Hippocampal formation (tissue), 2 donors: ENCODE measurements around the gene RCOR2.

ENCODE experiments used
- DNase-seq, 2 donors: peaks; one replicate each; lab custom pipeline; 2025; lab: John Stamatoyannopoulos, UW

RCOR2 gene

GRCh38 chr11:63907063-63907462, 9.9 kb downstream of the RCOR2 start:
- DNase-seq: no peak

GRCh38 chr11:63906585-63906984, 10.4 kb downstream of the RCOR2 start:
- no peak for DNase-seq

DNA sequence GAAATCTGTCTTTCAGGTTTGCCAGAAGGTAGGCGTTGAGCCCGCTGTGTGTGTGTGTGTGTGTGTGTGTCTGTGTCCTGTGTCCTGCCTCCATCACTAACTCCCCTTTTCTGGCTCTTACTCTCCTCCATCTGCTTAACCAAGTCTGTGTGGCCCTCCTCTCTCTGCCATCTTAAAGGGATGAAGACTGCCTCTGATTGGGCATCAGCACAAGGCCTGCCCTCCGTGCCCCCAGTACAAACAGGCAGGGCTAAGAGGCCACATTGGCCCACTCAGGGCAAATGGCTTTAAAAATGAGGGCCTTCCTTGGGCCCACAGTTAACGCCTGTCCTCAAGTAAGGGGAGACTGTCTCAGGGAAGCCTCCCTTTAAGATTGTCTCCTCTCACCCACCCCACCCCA, 10.9 kb downstream of the RCOR2 start:
- DNase-seq: no peak

- DNase-seq: no peak
Measured at GRCh38 chr11:63905179-63905578, 11.8 kb downstream of the RCOR2 start.

DNA sequence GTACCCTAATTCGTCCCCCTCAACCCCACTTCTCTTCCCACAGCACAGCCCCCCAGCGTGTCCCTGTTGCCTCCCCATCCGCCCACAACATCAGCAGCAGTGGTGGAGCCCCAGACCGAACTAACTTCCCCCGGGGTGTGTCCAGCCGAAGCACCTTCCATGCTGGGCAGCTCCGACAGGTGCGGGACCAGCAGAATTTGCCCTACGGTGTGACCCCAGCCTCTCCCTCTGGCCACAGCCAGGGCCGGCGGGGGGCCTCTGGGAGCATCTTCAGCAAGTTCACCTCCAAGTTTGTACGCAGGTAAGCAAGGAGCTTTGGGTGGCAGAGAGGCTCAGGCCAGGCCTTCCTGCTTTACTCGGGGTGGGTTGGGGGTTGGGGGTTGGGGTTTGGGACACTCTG, 12.2 kb downstream of the RCOR2 start:
- no peak for DNase-seq

GRCh38 chr11:63903884-63904283, 13.1 kb downstream of the RCOR2 start:
- no peak for DNase-seq

- no peak for DNase-seq
Measured at GRCh38 chr11:63901660-63902059, 15.3 kb downstream of the RCOR2 start.

GRCh38 chr11:63897459-63898146, 19.4 kb downstream of the RCOR2 start:
- DNase-seq: no peak

DNA sequence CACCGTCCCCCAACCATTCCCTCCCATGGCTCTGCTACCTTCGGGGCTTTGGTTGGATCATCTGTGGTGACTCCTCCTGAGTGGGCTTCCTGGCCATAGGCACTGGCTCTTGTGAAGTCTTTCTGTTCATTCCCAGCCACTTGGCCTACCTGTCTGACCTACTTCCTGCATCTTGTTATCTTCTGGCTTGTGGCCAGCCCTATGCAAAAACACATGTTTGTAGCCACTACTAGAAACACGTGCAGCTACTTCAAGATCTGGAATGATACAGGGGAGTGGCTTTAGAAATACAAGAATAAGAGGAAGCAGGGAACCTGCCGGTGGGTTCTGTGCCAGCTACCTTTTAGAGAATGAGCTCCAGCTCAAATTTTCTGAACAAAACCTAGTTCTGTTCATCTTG, 20.9 kb downstream of the RCOR2 start:
- DNase-seq: no peak

DNA sequence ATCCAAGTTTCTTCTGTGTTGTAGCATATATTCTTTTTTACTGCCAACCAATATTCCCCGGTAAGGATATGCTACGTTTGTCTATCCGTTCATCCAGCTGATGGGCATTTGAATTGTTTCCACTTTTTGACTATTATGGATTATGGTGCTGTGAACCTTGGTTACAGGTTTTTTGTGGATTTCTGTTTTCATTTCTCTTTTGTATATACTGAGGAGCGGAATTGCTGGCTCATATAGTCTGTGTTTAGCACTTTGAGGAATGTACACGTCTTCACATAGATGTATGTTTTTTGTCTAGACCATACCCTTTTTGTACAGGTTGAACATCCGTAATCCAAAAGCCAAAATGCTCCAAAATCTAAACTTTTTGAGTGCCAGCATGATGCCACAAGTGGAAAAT, 23.6 kb downstream of the RCOR2 start:
- DNase-seq: no peak

- DNase-seq: no peak
Measured at GRCh38 chr11:63892228-63892627, 24.7 kb downstream of the RCOR2 start.

GRCh38 chr11:63890368-63890767, 26.6 kb downstream of the RCOR2 start:
- no peak for DNase-seq

DNA sequence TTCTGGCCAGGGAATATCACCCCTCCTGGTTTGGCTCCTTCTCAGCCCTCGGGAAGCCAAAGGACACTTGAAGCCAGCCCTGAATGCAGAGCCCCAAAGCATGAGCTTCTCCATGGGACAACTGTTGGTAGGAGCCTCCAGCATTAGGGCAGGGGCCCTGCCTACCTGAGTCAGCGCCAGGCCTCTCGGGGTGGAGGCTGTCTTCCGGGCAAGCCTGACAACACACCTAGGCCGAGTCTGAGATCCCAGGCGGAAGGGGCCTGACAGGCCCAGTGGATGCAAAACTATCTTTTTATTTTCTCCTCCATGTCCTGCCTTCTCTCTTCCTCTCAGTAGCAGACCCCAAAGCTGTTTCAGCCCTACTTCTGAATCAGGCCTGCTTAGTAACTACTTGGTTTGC, 27.6 kb downstream of the RCOR2 start:
- no peak for DNase-seq

DNA sequence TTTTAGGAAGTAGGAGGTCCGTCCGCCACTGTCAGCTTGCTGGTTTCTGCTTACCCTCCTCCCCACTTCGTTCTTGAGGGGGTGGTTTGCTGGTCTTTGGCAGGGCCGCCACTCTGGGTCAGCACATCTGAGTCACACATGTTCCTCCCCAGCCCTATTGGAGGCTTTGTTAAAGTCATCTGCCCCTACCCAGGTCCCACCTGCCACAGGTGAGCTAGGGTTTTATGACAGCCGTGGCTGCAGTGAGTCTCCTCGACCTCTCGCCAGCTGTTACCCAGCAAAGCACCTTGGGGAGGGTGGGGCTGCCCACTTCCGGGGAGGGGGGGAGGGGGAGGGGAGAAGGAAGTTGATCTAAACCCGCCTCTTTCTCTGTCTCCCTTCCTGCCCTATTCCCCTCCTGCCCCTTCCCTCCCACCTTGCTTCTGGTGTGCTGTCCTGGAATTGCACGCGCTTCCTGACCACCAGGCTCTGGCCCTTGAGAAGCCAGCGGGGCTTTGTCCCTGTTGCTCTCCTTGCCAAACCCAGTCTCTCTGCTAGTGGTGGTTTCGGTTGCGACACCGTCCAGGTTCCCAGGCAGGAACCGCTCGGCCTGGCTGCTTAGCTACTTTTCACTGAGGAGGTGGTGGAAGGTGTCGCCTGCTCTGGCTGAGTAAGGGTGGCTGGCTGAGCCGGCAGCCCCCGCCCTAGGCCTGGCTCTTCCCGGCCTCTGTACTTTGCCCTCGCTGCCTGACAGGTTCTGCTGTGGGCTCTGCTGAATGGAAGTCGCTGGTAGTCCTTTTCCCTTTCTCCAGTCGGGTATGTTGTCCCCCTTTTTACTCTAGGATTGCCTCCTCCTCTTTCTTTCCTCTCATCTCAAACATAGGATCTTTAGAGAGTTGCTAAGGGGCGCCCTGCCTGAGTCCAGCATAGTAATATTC, 28.5 kb downstream of the RCOR2 start:
- no peak for DNase-seq

DNA sequence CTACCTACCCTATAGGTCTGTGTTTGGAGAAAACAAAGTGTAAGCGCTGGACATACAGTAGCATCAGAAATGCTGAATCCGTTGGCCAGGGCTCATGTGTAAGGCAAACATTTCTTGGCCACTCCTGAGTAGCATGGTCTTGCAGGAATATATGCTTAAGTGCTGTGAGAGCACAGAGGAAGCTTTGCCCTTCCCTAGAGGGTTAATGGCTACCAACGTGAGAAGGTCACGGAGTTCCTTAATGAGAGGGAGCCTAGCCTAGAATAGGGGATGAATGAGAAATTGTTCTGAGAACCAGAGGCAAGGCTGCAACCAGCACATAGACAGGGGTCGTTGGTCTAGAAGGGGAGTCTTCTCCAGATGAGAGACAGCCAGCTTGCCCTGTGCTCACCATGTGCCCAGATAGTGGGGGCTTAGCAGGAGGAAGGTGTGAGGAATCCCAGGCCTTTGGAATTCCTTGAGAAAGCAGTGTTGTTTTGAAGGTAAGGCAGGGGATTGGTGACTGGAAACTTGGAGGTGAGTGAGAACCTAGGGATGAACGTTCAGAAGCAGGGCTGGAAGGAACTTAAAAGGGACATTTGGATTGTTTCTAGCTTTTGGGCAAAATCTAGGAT, 29.5 kb downstream of the RCOR2 start:
- DNase-seq: no peak

DNA sequence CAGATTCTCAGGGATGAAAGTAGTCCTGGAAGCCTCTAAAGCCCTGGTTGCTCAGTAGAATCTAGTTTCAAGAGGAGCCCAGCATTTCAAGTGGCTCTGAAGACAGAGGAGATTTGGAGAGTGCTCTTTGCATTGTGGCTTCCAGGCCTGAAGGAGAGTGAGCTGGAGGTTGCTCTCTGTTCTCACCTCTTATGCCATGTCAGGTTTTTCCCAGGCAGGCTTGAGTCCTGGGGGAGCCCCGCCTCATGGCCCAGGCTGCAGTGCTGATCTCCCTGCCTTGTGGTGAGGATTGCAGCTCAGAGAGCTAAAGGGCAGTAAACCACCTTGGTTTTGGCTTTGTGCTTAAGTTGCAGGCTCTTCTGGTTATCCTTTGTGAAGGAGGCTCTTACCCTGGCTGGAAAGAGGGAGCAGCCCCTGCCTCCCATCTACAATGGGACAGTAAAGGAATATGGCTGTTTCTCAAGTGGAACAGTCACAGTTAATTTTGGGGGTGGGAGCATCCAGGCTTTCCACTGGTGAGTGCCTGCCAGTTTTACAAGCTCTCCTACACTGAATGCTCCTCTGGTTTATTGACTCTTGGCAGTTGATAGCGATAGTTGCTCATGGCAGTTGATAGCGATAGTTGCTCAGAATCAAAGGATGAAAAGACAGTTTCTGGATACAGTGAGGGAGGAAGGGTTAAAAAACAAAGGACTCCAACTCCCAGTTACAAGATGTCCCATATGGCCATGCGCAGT, 32.6 kb downstream of the RCOR2 start:
- no peak for DNase-seq

- no peak for DNase-seq
Measured at GRCh38 chr11:63883791-63884190, 33.2 kb downstream of the RCOR2 start.

DNA sequence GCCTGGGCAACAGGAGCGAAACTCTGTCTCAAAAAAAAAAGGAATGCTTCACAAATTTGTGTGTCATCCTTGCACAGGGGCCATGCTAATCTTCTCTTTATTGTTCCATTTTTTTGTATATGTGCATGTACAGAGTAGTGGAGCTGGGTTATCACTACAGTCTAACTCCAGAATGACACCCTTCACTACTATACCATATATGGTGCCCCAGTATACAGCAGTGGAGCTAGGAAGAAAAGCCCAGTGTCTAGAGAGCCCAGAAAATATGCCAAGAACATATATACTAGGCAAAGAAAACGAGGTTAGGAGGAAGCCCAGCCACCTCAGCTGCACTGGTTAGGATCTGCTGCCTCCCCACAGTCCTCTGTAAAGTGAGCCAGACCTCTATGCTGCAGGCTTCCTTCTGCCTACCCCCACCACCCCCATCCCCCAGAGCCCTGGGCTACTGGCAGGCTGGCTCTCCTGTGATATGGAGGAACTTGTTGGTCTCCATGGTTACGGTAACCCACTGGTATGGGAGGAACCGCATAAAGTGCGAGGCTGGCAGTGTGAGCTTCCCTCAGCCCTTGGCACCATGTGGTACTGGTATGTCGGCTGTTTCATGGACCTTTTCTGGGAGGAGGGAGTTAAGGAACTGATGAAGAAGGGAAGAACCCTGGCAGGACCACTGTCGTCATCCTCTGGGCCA, 34.3 kb downstream of the RCOR2 start:
- no peak for DNase-seq

- peak in 1 of 2 donors; percentile 63 for DNase-seq
Measured at GRCh38 chr11:63880403-63880790, 36.6 kb downstream of the RCOR2 start.

- no peak for DNase-seq
Measured at GRCh38 chr11:63879598-63880402, 37.2 kb downstream of the RCOR2 start.
